Heart left ventricle (tissue), 16 donors: ENCODE results near the gene SFRP5. TPM values are rescaled to one million over a fixed set of nuclear protein-coding genes. Genes with fewer than 3 reads are reported as not detected.
A peak's percentile ranks its signal among the peaks of the same experiment; 100 is the strongest.

Experiments used
- ATAC-seq, 4 donors: fragments of 200-7000 bp; cut with Tn5 transposase; one replicate each; pipeline ENCODE4 v1.9.1; 2020 to 2022; ENCODE audit warnings: moderate library complexity in 4 of 4, mild to moderate bottlenecking in 3 of 4, moderate number of reproducible peaks in 1 of 4
- DNase-seq, 5 donors: peaks; one replicate each; pipeline ENCODE4 v3.0.0-alpha.2; 2020
- H3K27ac ChIP-seq, 12 donors: fragments of 200-600 bp; sonication (generic) in 4 of 12; one replicate each; pipeline versions ENCODE4 v1.5.0 to v1.8.0; 2016 to 2022; ENCODE audit warnings: mild to moderate bottlenecking in 2 of 12
- H3K27me3 ChIP-seq, 9 donors: fragments of 200-600 bp; sonication (generic) in 2 of 9; one replicate each; pipeline versions ENCODE4 v1.5.1 to v1.8.0; 2016 to 2022; ENCODE audit warnings: mild to moderate bottlenecking in 3 of 9
- H3K36me3 ChIP-seq, 9 donors: fragments of 200-600 bp; sonication (generic) in 2 of 9; one replicate each; pipeline versions ENCODE4 v1.5.0 to v1.8.0; 2018 to 2022; ENCODE audit warnings: mild to moderate bottlenecking in 2 of 9
- H3K4me1 ChIP-seq, 12 donors: fragments of 200-600 bp; sonication (generic) in 4 of 12; one replicate each; pipeline versions ENCODE4 v1.5.0 to v1.8.0; 2016 to 2022; ENCODE audit warnings: mild to moderate bottlenecking in 3 of 12
- H3K4me3 ChIP-seq, 12 donors: fragments of 200-600 bp; sonication (generic) in 4 of 12; one replicate each; pipeline versions ENCODE4 v1.5.0 to v1.8.0; 2017 to 2022; ENCODE audit warnings: mild to moderate bottlenecking in 9 of 12, moderate library complexity in 4 of 12
- H3K9me3 ChIP-seq, 12 donors: fragments of 200-600 bp; sonication (generic) in 4 of 12; one replicate each; pipeline versions ENCODE4 v1.5.0 to v1.8.0; 2016 to 2022; ENCODE audit warnings: mild to moderate bottlenecking in 1 of 12
- POLR2A ChIP-seq, 2 donors: fragments of 450-650 bp; IDR thresholded peaks; one replicate each; pipeline ENCODE4 v1.6.1; 2017; ENCODE audit warnings: antibody characterized with exemption in 2 of 2, mild to moderate bottlenecking in 2 of 2, moderate library complexity in 2 of 2
- WGBS, 4 donors: extraction: QIAGEN DNeasy Blood & Tissue Kit in 2 of 4; methylation state at CpG; one replicate each; pipeline versions ENCODE4 v1.1.5 to v1.1.7; 2013 to 2018; 5-methylcytosine and 5-hydroxymethylcytosine counted together
- intact Hi-C, 10 donors: fragments of 100-400 bp; cut with DNase I; formaldehyde crosslinking; loops; one replicate each; pipeline versions ENCODE4 v1.11.1 to v1.14.2; 2022
- polyA plus RNA-seq, 2 donors: library from polyadenylated mRNA; stranded (reverse); fragments of 200-250 nt; gene quantifications; one replicate each; pipeline ENCODE4 v1.2.3, GENCODE V29; 2013
- total RNA-seq, 9 donors: library from RNA; depleted of rRNA in 2 of 9; stranded (reverse); fragments of >200 nt in 2 of 9; fragmentation: NEBNext Ultra II Directional in 3 of 9; extraction: Animal tissue kit (Norgen Biotek cat#: 25700) in 3 of 9; gene quantifications; one replicate each; pipeline versions ENCODE4 v1.1.0 to v1.2.4, GENCODE V29; 2016 to 2023
- TF ChIP-seq, protein P1 (sequence below), 12 donors: fragments of 200-600 bp; sonication (generic) in 4 of 12; IDR thresholded peaks; one replicate each; pipeline versions ENCODE4 v1.5.0 to v1.8.0; 2018 to 2022; ENCODE audit warnings: antibody characterized with exemption in 12 of 12, mild to moderate bottlenecking in 5 of 12
- donor health status: ischemic (EF 13 %, LVEDD 7.1; RV severe dilation, severe dysfunction).
- donor health status: healthy with polysubstance abuse.
- donor health status: DM: no; HTN: yes; CAD: no.
- donor health status: DM: no; HTN: no; CAD: no.
- donor health status: ischemic (EF 25% LVEDD 6.9; RV normal size, moderate dysfunction).
- donor health status: ischemic (EF 25% LVEDD 5.7; RV mildly dilated, moderate dysfunction).
- donor health status: healthy.
- donor health status: DM: yes; HTN: yes; CAD: no.
- donor health status: ischemic (EF 35%, LVEDD 5.7; RV mildly dilated, moderate dysfunction).
- donor health status: nonischemic (EF 11% LVEDD 7.7; RV severe dilation, severe dysfunction).
- donor health status: DM: yes; HTN: yes; CAD: no.
- donor health status: PGD.
- donor health status: ischemic (EF 29% LVEDD 5.4; RV normal size, mild dysfunction).
- donor health status: nonischemic (EF 23%, LVEDD 6.1; RV moderate dilation, normal function).

The SFRP5 gene
- total and polyA plus RNA-seq, 11 donors: 0.12 to 3.7 (median 1.3) TPM

GRCh38 chr10:97759946-97760345 lies 11.9 kb downstream of the SFRP5 start:
- DNase-seq (peak in 1 of 5 donors; percentile 23), ATAC-seq (no peak)
- Histone ChIP-seq H3K4me3 (no peak overlapping the region), H3K9me3 (no peaks in the 10 kb centered on the region), H3K36me3 (peaks cover 0 to 73% (median 52%) of the 10 kb centered on the region in 9 donors), H3K27ac (peak overlapping the region in 1 of 12 donors; percentile 38), H3K27me3 (no peaks in the 10 kb centered on the region), H3K4me1 (peaks cover 0 to 6% (median 0%) of the 10 kb centered on the region in 12 donors)
- WGBS, 4 donors: 72 to 81% (median 75%) methylated on average over 5 of the region's 5 CpGs
- TF ChIP-seq POLR2A (IDR thresholded peaks at IDR 0.05): no peak
- intact Hi-C loops: loop anchor here (1.0 to 10.0 kb wide), 8 partner anchors 105 to 285 kb away; partner anchors contain the start of gene CRTAC1 (in 1 of the 10)

DNA sequence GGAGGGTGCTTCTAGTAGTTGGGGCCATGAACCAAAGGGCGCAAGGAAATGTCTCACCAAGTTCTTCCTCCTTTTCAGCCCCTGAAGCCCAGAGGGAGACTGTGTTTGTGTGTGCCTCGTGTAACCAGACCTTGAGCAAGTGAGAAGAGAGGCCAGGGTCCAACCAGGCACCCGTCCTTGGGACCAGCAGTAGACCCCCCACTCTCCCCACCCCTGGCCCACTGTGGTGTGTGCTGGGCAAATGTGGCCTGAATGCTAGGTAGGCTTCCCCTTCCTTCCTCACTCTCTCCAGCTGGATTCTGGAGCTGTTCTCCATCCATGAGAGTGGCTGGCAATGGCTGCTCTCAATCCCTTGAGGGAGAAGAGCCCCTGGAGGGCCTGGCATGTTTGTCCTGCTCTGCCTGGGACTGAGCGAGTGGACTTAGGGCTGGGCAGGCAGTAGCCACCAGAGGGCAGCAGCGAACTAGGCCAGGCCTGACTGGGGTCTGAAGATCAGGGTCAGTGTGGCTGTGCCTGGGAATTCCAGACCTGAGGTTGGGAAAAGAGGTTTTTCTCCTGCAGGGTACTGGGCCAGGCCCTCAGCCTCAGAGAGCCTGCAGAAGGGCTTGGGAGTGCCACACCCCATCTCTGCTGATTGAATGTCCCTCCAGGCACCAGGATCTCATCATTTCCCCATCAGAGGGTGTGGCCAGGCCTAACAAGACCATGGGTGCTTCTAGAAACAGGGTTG lies 12.5 kb downstream of the SFRP5 start:
- H3K4me3 ChIP-seq: no peak overlapping the region
- peak; percentile 41 to 72 (median 54) for DNase-seq
- ATAC-seq: peak; percentile 49 to 85 (median 82)
- peak overlapping the region in 1 of 12 donors; percentile 38 for H3K27ac ChIP-seq
- WGBS, 4 donors: 49 to 58% (median 51%) methylated on average over 4 to 5 of the region's 5 CpGs
- peaks cover 0 to 6% (median 0%) of the 10 kb centered on the region in 12 donors for H3K4me1 ChIP-seq
- peaks cover 0 to 80% (median 58%) of the 10 kb centered on the region in 9 donors for H3K36me3 ChIP-seq
- H3K27me3 ChIP-seq: no peaks in the 10 kb centered on the region
- H3K9me3 ChIP-seq: no peaks in the 10 kb centered on the region
- TF ChIP-seq POLR2A (IDR thresholded peaks at IDR 0.05): no peak
- TF ChIP-seq, protein P1, sequence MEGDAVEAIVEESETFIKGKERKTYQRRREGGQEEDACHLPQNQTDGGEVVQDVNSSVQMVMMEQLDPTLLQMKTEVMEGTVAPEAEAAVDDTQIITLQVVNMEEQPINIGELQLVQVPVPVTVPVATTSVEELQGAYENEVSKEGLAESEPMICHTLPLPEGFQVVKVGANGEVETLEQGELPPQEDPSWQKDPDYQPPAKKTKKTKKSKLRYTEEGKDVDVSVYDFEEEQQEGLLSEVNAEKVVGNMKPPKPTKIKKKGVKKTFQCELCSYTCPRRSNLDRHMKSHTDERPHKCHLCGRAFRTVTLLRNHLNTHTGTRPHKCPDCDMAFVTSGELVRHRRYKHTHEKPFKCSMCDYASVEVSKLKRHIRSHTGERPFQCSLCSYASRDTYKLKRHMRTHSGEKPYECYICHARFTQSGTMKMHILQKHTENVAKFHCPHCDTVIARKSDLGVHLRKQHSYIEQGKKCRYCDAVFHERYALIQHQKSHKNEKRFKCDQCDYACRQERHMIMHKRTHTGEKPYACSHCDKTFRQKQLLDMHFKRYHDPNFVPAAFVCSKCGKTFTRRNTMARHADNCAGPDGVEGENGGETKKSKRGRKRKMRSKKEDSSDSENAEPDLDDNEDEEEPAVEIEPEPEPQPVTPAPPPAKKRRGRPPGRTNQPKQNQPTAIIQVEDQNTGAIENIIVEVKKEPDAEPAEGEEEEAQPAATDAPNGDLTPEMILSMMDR (IDR thresholded peaks at IDR 0.05): peak; percentile 78 to 88 (median 84)
- intact Hi-C loops: loop anchor here in 6 of 10 donors (1.0 to 5.0 kb wide), 3 partner anchors 109 to 283 kb away; no protein-coding TSS in a partner anchor

DNA sequence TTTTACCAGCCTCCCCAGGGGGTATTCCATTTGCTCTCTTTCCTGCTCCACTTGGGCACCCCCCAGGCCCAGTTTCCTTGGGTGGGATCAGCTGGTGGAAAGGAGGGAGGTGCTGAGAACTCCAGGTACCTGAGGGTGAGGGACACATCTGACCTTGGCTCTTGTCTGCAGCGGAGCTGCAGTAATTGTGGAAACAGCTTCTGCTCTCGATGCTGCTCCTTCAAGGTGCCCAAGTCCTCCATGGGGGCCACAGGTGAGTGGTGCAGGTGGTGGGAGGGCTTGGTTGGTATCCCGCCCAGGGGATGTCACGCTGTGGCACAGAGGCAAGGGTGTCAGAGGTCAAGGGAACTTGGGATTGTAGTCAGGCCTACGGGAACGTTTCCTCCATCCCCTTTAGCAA lies 14.3 kb downstream of the SFRP5 start:
- Histone ChIP-seq H3K4me3 (no peak overlapping the region), H3K27ac (no peak overlapping the region), H3K27me3 (no peaks in the 10 kb centered on the region), H3K4me1 (no peaks in the 10 kb centered on the region), H3K9me3 (no peaks in the 10 kb centered on the region), H3K36me3 (peaks cover 6 to 98% (median 77%) of the 10 kb centered on the region in 9 donors)
- no peak for TF ChIP-seq POLR2A (IDR thresholded peaks at IDR 0.05)
- TF ChIP-seq, protein P1 (IDR thresholded peaks at IDR 0.05): no peak
- DNase-seq (no peak), ATAC-seq (no peak)
- intact Hi-C loops: loop anchor here in 2 of 10 donors (5.0 kb wide), 1 partner anchor 285 kb away; no protein-coding TSS in a partner anchor
- WGBS, 4 donors: 87 to 90% (median 88%) methylated on average over 6 of the region's 6 CpGs

DNA sequence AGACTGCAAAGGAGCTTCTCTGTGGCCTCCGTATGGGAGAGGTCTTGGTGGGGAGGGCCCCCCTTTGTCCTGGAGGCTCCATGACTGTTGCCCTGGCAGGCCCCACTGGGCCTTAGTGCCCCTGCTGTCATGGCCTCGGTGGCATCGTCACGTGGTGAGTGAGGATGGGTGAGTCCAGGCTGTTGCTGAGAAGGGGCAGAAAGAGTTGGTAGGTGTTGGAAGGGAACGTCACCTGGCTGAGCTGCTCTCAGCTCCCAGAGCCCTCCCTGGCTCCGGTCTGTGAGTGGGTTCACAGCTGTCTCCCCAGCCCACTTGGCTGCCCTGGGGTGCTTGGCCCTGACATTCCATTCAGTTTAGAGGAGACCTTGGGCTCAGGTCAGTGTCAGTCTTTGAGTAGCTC lies 16.1 kb downstream of the SFRP5 start:
- intact Hi-C loops: loop anchor here in 2 of 10 donors (5.0 kb wide), 1 partner anchor 287 kb away; no protein-coding TSS in a partner anchor
- ATAC-seq: no peak
- no peaks in the 10 kb centered on the region for H3K9me3 ChIP-seq
- no peak overlapping the region for H3K4me3 ChIP-seq
- TF ChIP-seq, protein P1 (IDR thresholded peaks at IDR 0.05): no peak
- no peak for TF ChIP-seq POLR2A (IDR thresholded peaks at IDR 0.05)
- WGBS, 4 donors: 83 to 99% (median 96%) methylated on average over 5 to 6 of the region's 6 CpGs
- H3K27ac ChIP-seq: no peak overlapping the region
- no peaks in the 10 kb centered on the region for H3K4me1 ChIP-seq
- no peak for DNase-seq
- H3K27me3 ChIP-seq: no peaks in the 10 kb centered on the region
- peaks cover 6 to 100% (median 92%) of the 10 kb centered on the region in 9 donors for H3K36me3 ChIP-seq
